H1 (cell line): ENCODE data around the gene DPYD. TPM values are rescaled to one million over a fixed set of nuclear protein-coding genes. Genes with fewer than 3 reads are reported as not detected.

Experiments used
- JUN ChIP-seq: IDR thresholded peaks from 2 replicates; pipeline ENCODE4 v1.6.1; 2011; ENCODE audit warnings: low read depth, mild to moderate bottlenecking, improper control_type of control experiment, low read length
- JUND ChIP-seq: IDR thresholded peaks from 2 replicates; pipeline ENCODE4 v1.6.1; 2011; ENCODE audit warnings: mild to moderate bottlenecking, improper control_type of control experiment, low read length
- NRF1 ChIP-seq: IDR thresholded peaks from 2 replicates; pipeline ENCODE4 v1.6.1; 2011; ENCODE audit warnings: mild to moderate bottlenecking, low read depth, low read length, improper control_type of control experiment
- SP2 ChIP-seq: IDR thresholded peaks from 2 replicates; pipeline ENCODE4 v1.6.1; 2012; ENCODE audit warnings: mild to moderate bottlenecking, low read length, inconsistent platforms
- ZNF274 ChIP-seq: IDR thresholded peaks from 2 replicates; pipeline ENCODE4 v1.7.0; 2012; ENCODE audit warnings: low read length, borderline replicate concordance; ENCODE audit errors: extremely low read depth
- polyA plus RNA-seq, 7 experiments: library from polyadenylated mRNA; depleted of rRNA in 3 of 7; stranded (reverse) in 5 of 7; unstranded in 2 of 7; fragments of >200 nt in 5 of 7; fragments of 200-250 nt in 2 of 7; gene quantifications; 1 replicate in 5 of 7; 2 replicates in 1 of 7; 4 replicates in 1 of 7; pipeline versions ENCODE4 v1.2.1 to v1.2.3, GENCODE V29; 2011 to 2013; ENCODE audit warnings: missing spikeins in 2 of 7, mixed read lengths in 2 of 7
- total RNA-seq: library from RNA; stranded (reverse); fragmentation: NEBNext Ultra II Directional; extraction: Animal tissue kit (Norgen Biotek cat#: 25700); gene quantifications from 2 replicates; pipeline ENCODE4 v1.2.1, GENCODE V29; 2021
- TF ChIP-seq, protein P1 (sequence below): fragments of 300-600 bp; sonication (generic); IDR thresholded peaks from 2 replicates; pipeline ENCODE4 v1.7.1; 2012; ENCODE audit warnings: low read length, moderate library complexity, mild to moderate bottlenecking, inconsistent platforms; ENCODE audit not compliant: insufficient replicate concordance

Gene DPYD
- total and polyA plus RNA-seq, 2 of the 8 experiments (the other 6 are each of a cell fraction or from before 2014, with no cell fraction given): 0.29 to 0.73 TPM

DNA sequence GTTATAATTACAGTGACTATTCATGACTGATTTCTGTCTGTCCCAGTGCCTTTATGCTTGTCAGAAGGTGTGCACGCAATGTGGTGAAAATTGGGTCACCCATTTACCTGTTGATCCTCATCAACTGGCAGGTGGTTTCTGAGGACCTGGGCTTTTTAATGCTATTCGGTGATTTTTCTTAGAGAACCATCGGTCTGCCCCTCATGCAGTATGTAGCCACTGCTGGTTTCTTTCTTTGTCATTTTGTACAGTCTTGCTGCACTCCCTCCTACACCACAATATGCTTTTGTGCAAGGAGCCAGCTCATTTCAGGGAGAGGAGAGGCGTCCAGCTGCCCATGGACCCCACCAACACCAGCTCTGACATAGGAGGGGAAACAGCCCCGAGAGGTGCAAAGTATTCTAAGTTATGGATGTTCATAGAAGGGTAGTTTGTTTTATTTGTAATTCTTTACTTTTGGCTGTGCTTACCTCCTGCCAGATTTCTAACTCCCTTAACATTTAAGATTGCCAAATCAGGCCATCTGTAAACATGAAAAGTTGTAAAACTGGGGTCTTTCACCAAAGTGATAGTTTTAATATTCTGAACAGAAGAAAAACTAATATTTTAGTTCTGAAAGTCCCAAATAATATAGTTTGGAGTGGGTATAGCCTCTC, 873.9 kb downstream of the DPYD start (continued):
- TF ChIP-seq ZNF274 (no peak), SP2 (no peak), JUND (no peak), JUN (no peak), NRF1 (no peak)
- TF ChIP-seq, protein P1, sequence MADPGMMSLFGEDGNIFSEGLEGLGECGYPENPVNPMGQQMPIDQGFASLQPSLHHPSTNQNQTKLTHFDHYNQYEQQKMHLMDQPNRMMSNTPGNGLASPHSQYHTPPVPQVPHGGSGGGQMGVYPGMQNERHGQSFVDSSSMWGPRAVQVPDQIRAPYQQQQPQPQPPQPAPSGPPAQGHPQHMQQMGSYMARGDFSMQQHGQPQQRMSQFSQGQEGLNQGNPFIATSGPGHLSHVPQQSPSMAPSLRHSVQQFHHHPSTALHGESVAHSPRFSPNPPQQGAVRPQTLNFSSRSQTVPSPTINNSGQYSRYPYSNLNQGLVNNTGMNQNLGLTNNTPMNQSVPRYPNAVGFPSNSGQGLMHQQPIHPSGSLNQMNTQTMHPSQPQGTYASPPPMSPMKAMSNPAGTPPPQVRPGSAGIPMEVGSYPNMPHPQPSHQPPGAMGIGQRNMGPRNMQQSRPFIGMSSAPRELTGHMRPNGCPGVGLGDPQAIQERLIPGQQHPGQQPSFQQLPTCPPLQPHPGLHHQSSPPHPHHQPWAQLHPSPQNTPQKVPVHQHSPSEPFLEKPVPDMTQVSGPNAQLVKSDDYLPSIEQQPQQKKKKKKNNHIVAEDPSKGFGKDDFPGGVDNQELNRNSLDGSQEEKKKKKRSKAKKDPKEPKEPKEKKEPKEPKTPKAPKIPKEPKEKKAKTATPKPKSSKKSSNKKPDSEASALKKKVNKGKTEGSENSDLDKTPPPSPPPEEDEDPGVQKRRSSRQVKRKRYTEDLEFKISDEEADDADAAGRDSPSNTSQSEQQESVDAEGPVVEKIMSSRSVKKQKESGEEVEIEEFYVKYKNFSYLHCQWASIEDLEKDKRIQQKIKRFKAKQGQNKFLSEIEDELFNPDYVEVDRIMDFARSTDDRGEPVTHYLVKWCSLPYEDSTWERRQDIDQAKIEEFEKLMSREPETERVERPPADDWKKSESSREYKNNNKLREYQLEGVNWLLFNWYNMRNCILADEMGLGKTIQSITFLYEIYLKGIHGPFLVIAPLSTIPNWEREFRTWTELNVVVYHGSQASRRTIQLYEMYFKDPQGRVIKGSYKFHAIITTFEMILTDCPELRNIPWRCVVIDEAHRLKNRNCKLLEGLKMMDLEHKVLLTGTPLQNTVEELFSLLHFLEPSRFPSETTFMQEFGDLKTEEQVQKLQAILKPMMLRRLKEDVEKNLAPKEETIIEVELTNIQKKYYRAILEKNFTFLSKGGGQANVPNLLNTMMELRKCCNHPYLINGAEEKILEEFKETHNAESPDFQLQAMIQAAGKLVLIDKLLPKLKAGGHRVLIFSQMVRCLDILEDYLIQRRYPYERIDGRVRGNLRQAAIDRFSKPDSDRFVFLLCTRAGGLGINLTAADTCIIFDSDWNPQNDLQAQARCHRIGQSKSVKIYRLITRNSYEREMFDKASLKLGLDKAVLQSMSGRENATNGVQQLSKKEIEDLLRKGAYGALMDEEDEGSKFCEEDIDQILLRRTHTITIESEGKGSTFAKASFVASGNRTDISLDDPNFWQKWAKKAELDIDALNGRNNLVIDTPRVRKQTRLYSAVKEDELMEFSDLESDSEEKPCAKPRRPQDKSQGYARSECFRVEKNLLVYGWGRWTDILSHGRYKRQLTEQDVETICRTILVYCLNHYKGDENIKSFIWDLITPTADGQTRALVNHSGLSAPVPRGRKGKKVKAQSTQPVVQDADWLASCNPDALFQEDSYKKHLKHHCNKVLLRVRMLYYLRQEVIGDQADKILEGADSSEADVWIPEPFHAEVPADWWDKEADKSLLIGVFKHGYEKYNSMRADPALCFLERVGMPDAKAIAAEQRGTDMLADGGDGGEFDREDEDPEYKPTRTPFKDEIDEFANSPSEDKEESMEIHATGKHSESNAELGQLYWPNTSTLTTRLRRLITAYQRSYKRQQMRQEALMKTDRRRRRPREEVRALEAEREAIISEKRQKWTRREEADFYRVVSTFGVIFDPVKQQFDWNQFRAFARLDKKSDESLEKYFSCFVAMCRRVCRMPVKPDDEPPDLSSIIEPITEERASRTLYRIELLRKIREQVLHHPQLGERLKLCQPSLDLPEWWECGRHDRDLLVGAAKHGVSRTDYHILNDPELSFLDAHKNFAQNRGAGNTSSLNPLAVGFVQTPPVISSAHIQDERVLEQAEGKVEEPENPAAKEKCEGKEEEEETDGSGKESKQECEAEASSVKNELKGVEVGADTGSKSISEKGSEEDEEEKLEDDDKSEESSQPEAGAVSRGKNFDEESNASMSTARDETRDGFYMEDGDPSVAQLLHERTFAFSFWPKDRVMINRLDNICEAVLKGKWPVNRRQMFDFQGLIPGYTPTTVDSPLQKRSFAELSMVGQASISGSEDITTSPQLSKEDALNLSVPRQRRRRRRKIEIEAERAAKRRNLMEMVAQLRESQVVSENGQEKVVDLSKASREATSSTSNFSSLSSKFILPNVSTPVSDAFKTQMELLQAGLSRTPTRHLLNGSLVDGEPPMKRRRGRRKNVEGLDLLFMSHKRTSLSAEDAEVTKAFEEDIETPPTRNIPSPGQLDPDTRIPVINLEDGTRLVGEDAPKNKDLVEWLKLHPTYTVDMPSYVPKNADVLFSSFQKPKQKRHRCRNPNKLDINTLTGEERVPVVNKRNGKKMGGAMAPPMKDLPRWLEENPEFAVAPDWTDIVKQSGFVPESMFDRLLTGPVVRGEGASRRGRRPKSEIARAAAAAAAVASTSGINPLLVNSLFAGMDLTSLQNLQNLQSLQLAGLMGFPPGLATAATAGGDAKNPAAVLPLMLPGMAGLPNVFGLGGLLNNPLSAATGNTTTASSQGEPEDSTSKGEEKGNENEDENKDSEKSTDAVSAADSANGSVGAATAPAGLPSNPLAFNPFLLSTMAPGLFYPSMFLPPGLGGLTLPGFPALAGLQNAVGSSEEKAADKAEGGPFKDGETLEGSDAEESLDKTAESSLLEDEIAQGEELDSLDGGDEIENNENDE: no peak
